Measurements from ENCODE around the gene SLC11A1. TPM values are rescaled to one million over a fixed set of nuclear protein-coding genes. Genes with fewer than 3 reads are reported as not detected.

The SLC11A1 gene
- total and polyA plus RNA-seq, 2 experiments from 2014 or later = 0.31 TPM; not detected in 1

DNA sequence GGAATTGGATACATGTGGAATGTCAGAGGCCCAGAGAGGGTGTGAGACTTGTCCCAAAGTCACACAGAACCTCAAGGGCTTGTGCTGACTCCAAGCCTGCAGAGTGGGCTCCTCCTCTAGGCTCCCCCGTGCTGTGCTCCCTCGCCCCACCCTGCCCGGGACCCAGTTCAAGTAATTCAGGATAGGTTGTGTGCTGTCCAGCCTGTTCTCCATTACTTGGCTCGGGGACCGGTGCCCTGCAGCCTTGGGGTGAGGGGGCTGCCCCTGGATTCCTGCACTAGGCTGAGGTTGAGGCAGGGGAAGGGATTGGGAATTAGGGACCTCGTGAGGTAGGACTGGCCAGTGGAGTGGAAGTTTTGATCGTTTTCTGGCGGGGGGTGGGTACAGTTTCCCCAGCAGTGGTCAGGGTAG is 20.4 kb downstream of the SLC11A1 start:
- Histone ChIP-seq H3K27ac (ENCODE audit: low read depth) (no peak overlapping the region), H3K4me3 (no peak overlapping the region), H3K4me1 (ENCODE audit: insufficient read depth) (peaks cover 26% of the 10 kb centered on the region), H4K20me1 (replicated peaks; ENCODE audit: insufficient read depth) (no peaks in the 10 kb centered on the region), H3K79me2 (replicated peaks; ENCODE audit: insufficient read depth) (no peaks in the 10 kb centered on the region), H3F3A (replicated peaks; ENCODE audit: low read depth) (peaks cover 17% of the 10 kb centered on the region), H2AFZ (no peak overlapping the region), H3K9me2 (ENCODE audit: insufficient read depth) (no peaks in the 10 kb centered on the region), H3K36me3 (ENCODE audit: insufficient read depth) (no peaks in the 10 kb centered on the region), H3K27me3 (ENCODE audit: insufficient read depth) (peaks cover 20% of the 10 kb centered on the region), H3K4me2 (no peak overlapping the region)
- Mint-ChIP-seq H3K4me1 (peaks cover 27% of the 10 kb centered on the region), H3K4me3 (no peak overlapping the region), H3K27me3 (ENCODE audit: insufficient read depth, low read depth, poor library complexity) (peaks cover 26% of the 10 kb centered on the region), H3K36me3 (ENCODE audit: low read depth) (peaks cover 12% of the 10 kb centered on the region), H3K9me3 (no peaks in the 10 kb centered on the region), H3K27ac (no peak overlapping the region)
- DNase-seq (ENCODE audit: low spot score) (no peak), ATAC-seq (no peak)
- TF ChIP-seq ZNF331 (CRISPR knock-in tag; IDR thresholded peaks at IDR 0.05; ENCODE audit: low read depth) (no peak), EZH2 (IDR thresholded peaks at IDR 0.05; ENCODE audit: low read depth, unreplicated experiment) (no peak), ZNF114 (CRISPR knock-in tag; IDR thresholded peaks at IDR 0.05) (no peak), JUNB (IDR thresholded peaks at IDR 0.05; ENCODE audit: unreplicated experiment) (no peak), POLR2AphosphoS5 (IDR thresholded peaks at IDR 0.05; ENCODE audit: low read depth) (no peak), NANOG (IDR thresholded peaks at IDR 0.05; ENCODE audit: borderline replicate concordance) (no peak), CREB1 (CRISPR knock-in tag; IDR thresholded peaks at IDR 0.05; ENCODE audit: low read depth) (no peak), STAT1 (IDR thresholded peaks at IDR 0.05; ENCODE audit: unreplicated experiment) (no peak), EZH2phosphoT487 (IDR thresholded peaks at IDR 0.05; ENCODE audit: unreplicated experiment) (no peak)
- TF ChIP-seq, protein P1, sequence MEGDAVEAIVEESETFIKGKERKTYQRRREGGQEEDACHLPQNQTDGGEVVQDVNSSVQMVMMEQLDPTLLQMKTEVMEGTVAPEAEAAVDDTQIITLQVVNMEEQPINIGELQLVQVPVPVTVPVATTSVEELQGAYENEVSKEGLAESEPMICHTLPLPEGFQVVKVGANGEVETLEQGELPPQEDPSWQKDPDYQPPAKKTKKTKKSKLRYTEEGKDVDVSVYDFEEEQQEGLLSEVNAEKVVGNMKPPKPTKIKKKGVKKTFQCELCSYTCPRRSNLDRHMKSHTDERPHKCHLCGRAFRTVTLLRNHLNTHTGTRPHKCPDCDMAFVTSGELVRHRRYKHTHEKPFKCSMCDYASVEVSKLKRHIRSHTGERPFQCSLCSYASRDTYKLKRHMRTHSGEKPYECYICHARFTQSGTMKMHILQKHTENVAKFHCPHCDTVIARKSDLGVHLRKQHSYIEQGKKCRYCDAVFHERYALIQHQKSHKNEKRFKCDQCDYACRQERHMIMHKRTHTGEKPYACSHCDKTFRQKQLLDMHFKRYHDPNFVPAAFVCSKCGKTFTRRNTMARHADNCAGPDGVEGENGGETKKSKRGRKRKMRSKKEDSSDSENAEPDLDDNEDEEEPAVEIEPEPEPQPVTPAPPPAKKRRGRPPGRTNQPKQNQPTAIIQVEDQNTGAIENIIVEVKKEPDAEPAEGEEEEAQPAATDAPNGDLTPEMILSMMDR (conservative IDR thresholded peaks at IDR 0.05; ENCODE audit: low read depth in 2 of 2) = no peak
- TF ChIP-seq, protein P2, sequence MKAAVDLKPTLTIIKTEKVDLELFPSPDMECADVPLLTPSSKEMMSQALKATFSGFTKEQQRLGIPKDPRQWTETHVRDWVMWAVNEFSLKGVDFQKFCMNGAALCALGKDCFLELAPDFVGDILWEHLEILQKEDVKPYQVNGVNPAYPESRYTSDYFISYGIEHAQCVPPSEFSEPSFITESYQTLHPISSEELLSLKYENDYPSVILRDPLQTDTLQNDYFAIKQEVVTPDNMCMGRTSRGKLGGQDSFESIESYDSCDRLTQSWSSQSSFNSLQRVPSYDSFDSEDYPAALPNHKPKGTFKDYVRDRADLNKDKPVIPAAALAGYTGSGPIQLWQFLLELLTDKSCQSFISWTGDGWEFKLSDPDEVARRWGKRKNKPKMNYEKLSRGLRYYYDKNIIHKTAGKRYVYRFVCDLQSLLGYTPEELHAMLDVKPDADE (IDR thresholded peaks at IDR 0.05) = no peak
- TF ChIP-seq, protein P3, sequence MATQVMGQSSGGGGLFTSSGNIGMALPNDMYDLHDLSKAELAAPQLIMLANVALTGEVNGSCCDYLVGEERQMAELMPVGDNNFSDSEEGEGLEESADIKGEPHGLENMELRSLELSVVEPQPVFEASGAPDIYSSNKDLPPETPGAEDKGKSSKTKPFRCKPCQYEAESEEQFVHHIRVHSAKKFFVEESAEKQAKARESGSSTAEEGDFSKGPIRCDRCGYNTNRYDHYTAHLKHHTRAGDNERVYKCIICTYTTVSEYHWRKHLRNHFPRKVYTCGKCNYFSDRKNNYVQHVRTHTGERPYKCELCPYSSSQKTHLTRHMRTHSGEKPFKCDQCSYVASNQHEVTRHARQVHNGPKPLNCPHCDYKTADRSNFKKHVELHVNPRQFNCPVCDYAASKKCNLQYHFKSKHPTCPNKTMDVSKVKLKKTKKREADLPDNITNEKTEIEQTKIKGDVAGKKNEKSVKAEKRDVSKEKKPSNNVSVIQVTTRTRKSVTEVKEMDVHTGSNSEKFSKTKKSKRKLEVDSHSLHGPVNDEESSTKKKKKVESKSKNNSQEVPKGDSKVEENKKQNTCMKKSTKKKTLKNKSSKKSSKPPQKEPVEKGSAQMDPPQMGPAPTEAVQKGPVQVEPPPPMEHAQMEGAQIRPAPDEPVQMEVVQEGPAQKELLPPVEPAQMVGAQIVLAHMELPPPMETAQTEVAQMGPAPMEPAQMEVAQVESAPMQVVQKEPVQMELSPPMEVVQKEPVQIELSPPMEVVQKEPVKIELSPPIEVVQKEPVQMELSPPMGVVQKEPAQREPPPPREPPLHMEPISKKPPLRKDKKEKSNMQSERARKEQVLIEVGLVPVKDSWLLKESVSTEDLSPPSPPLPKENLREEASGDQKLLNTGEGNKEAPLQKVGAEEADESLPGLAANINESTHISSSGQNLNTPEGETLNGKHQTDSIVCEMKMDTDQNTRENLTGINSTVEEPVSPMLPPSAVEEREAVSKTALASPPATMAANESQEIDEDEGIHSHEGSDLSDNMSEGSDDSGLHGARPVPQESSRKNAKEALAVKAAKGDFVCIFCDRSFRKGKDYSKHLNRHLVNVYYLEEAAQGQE (IDR thresholded peaks at IDR 0.05; ENCODE audit: unreplicated experiment) = no peak
- TF ChIP-seq, protein P4, sequence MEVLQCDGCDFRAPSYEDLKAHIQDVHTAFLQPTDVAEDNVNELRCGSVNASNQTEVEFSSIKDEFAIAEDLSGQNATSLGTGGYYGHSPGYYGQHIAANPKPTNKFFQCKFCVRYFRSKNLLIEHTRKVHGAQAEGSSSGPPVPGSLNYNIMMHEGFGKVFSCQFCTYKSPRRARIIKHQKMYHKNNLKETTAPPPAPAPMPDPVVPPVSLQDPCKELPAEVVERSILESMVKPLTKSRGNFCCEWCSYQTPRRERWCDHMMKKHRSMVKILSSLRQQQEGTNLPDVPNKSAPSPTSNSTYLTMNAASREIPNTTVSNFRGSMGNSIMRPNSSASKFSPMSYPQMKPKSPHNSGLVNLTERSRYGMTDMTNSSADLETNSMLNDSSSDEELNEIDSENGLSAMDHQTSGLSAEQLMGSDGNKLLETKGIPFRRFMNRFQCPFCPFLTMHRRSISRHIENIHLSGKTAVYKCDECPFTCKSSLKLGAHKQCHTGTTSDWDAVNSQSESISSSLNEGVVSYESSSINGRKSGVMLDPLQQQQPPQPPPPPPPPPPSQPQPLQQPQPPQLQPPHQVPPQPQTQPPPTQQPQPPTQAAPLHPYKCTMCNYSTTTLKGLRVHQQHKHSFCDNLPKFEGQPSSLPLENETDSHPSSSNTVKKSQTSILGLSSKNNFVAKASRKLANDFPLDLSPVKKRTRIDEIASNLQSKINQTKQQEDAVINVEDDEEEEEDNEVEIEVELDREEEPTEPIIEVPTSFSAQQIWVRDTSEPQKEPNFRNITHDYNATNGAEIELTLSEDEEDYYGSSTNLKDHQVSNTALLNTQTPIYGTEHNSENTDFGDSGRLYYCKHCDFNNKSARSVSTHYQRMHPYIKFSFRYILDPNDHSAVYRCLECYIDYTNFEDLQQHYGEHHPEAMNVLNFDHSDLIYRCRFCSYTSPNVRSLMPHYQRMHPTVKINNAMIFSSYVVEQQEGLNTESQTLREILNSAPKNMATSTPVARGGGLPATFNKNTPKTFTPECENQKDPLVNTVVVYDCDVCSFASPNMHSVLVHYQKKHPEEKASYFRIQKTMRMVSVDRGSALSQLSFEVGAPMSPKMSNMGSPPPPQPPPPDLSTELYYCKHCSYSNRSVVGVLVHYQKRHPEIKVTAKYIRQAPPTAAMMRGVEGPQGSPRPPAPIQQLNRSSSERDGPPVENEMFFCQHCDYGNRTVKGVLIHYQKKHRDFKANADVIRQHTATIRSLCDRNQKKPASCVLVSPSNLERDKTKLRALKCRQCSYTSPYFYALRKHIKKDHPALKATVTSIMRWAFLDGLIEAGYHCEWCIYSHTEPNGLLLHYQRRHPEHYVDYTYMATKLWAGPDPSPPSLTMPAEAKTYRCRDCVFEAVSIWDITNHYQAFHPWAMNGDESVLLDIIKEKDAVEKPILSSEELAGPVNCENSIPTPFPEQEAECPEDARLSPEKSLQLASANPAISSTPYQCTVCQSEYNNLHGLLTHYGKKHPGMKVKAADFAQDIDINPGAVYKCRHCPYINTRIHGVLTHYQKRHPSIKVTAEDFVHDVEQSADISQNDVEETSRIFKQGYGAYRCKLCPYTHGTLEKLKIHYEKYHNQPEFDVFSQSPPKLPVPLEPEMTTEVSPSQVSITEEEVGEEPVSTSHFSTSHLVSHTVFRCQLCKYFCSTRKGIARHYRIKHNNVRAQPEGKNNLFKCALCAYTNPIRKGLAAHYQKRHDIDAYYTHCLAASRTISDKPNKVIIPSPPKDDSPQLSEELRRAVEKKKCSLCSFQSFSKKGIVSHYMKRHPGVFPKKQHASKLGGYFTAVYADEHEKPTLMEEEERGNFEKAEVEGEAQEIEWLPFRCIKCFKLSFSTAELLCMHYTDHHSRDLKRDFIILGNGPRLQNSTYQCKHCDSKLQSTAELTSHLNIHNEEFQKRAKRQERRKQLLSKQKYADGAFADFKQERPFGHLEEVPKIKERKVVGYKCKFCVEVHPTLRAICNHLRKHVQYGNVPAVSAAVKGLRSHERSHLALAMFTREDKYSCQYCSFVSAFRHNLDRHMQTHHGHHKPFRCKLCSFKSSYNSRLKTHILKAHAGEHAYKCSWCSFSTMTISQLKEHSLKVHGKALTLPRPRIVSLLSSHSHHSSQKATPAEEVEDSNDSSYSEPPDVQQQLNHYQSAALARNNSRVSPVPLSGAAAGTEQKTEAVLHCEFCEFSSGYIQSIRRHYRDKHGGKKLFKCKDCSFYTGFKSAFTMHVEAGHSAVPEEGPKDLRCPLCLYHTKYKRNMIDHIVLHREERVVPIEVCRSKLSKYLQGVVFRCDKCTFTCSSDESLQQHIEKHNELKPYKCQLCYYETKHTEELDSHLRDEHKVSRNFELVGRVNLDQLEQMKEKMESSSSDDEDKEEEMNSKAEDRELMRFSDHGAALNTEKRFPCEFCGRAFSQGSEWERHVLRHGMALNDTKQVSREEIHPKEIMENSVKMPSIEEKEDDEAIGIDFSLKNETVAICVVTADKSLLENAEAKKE (CRISPR knock-in tag; IDR thresholded peaks at IDR 0.05) = no peak

All from GM23338 (cell line).